HepG2 (cell line): ENCODE data around the gene DPM2.

Source experiments
- CTCF ChIP-seq: sonication (generic); formaldehyde crosslinking; IDR thresholded peaks from 2 replicates; pipeline ENCODE4 v1.5.0; 2020; ENCODE audit warnings: mild to moderate bottlenecking, missing genetic modification reagents, moderate library complexity
- POLR2A ChIP-seq, 2 experiments: IDR thresholded peaks; 2 replicates each; pipeline ENCODE4 v1.6.1; 2011; ENCODE audit warnings: low read depth in 2 of 2, low read length in 2 of 2, mild to moderate bottlenecking in 1 of 2, moderate library complexity in 1 of 2; ENCODE audit not compliant: insufficient read depth in 1 of 2
- PRPF4 ChIP-seq: fragments of 200-400 bp; formaldehyde crosslinking; IDR thresholded peaks from 2 replicates; pipeline ENCODE4 v1.6.1; 2016; ENCODE audit warnings: low read length, low read depth; ENCODE audit not compliant: poor library complexity, severe bottlenecking
- RBAK ChIP-seq: sonication (generic); formaldehyde crosslinking; IDR thresholded peaks from 2 replicates; pipeline ENCODE4 v1.5.1; 2020; ENCODE audit warnings: mild to moderate bottlenecking, missing genetic modification reagents
- SKI ChIP-seq: fragments of 450-650 bp; IDR thresholded peaks from one replicate; pipeline ENCODE4 v1.6.1; 2018; ENCODE audit warnings: mild to moderate bottlenecking; ENCODE audit not compliant: partially characterized antibody
- TAF1 ChIP-seq: sonication (generic); formaldehyde crosslinking; IDR thresholded peaks from 2 replicates; pipeline ENCODE4 v1.4.0; 2020; ENCODE audit warnings: missing genetic modification reagents
- TF ChIP-seq, protein P1 (sequence below): sonication (generic); formaldehyde crosslinking; IDR thresholded peaks from 2 replicates; pipeline ENCODE4 v1.5.1; 2020; ENCODE audit warnings: missing genetic modification reagents, mild to moderate bottlenecking, borderline replicate concordance

DNA sequence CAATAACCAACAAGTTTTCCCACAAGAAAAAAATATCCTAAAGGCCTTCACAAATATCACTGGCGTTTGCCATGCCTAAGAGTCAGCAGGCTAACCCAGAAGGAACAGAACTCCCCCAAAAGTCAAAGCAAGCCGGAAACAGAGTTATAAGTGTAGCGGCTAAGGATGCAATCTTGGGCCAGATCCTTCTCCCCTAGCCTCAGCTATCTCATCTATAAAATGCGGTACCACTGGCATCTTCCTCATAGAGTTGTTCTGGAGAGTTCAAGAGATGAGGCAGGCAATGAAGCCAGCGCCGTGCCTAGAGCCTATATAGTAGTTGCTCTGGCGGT, 632 bp downstream of the DPM2 start:
- TF ChIP-seq TAF1 (CRISPR knock-in tag) (no peak), SKI (no peak), POLR2A (IDR thresholded peaks at IDR 0.05; ENCODE audit: insufficient read depth in 1 of 2, low read depth in 2 of 2, low read length in 2 of 2) (no peak; a peak in 1 of 4 replicates), PRPF4 (no peak), CTCF (CRISPR knock-in tag) (no peak), RBAK (no peak)
- TF ChIP-seq, protein P1, sequence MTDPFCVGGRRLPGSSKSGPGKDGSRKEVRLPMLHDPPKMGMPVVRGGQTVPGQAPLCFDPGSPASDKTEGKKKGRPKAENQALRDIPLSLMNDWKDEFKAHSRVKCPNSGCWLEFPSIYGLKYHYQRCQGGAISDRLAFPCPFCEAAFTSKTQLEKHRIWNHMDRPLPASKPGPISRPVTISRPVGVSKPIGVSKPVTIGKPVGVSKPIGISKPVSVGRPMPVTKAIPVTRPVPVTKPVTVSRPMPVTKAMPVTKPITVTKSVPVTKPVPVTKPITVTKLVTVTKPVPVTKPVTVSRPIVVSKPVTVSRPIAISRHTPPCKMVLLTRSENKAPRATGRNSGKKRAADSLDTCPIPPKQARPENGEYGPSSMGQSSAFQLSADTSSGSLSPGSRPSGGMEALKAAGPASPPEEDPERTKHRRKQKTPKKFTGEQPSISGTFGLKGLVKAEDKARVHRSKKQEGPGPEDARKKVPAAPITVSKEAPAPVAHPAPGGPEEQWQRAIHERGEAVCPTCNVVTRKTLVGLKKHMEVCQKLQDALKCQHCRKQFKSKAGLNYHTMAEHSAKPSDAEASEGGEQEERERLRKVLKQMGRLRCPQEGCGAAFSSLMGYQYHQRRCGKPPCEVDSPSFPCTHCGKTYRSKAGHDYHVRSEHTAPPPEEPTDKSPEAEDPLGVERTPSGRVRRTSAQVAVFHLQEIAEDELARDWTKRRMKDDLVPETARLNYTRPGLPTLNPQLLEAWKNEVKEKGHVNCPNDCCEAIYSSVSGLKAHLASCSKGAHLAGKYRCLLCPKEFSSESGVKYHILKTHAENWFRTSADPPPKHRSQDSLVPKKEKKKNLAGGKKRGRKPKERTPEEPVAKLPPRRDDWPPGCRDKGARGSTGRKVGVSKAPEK (CRISPR knock-in tag) = no peak
